Heart right ventricle (tissue), 16 donors: ENCODE results near the gene MPZ. TPM values are rescaled to one million over a fixed set of nuclear protein-coding genes. Genes with fewer than 3 reads are reported as not detected.

Experiments
- ATAC-seq, 8 donors: fragments of 200-7000 bp; cut with Tn5 transposase; one replicate each; pipeline ENCODE4 v1.9.1; 2020; ENCODE audit warnings: mild to moderate bottlenecking in 8 of 8, moderate library complexity in 8 of 8, moderate number of reproducible peaks in 1 of 8
- DNase-seq, 2 donors: peaks; one replicate each; pipeline ENCODE4 v3.0.0-alpha.2; 2020
- H3K27ac ChIP-seq, 10 donors: fragments of 200-600 bp; sonication (generic) in 2 of 10; one replicate each; pipeline versions ENCODE4 v1.5.0 to v1.8.0; 2020 to 2022; ENCODE audit warnings: mild to moderate bottlenecking in 3 of 10
- H3K27me3 ChIP-seq, 7 donors: fragments of 200-600 bp; one replicate each; pipeline ENCODE4 v1.8.0; 2021 to 2022; ENCODE audit warnings: mild to moderate bottlenecking in 2 of 7
- H3K36me3 ChIP-seq, 9 donors: fragments of 200-600 bp; sonication (generic) in 1 of 9; one replicate each; pipeline versions ENCODE4 v1.5.0 to v1.8.0; 2020 to 2022; ENCODE audit warnings: mild to moderate bottlenecking in 2 of 9
- H3K4me1 ChIP-seq, 9 donors: fragments of 200-600 bp; sonication (generic) in 1 of 9; one replicate each; pipeline versions ENCODE4 v1.5.0 to v1.8.0; 2020 to 2022; ENCODE audit warnings: mild to moderate bottlenecking in 4 of 9
- H3K4me3 ChIP-seq, 10 donors: fragments of 200-600 bp; sonication (generic) in 2 of 10; one replicate each; pipeline versions ENCODE4 v1.5.0 to v1.8.0; 2020 to 2022; ENCODE audit warnings: mild to moderate bottlenecking in 7 of 10, moderate library complexity in 2 of 10
- H3K9me3 ChIP-seq, 11 donors: fragments of 200-600 bp in 10 of 11; sonication (generic) in 2 of 11; one replicate each; pipeline versions ENCODE4 v1.5.0 to v1.8.0; 2013 to 2022; ENCODE audit warnings: mild to moderate bottlenecking in 2 of 11, control low read depth in 1 of 11, moderate library complexity in 1 of 11
- WGBS, 2 donors: extraction: QIAGEN DNeasy Blood & Tissue Kit; methylation state at CpG; one replicate each; pipeline ENCODE4 v1.1.7; 2013; ENCODE audit warnings: inconsistent platforms in 1 of 2; 5-methylcytosine and 5-hydroxymethylcytosine counted together
- intact Hi-C, 10 donors: fragments of 100-400 bp; cut with DNase I; formaldehyde crosslinking; loops; one replicate each; pipeline versions ENCODE4 v1.11.1 to v1.14.2; 2022
- polyA plus RNA-seq, 2 donors: library from polyadenylated mRNA; stranded (reverse); fragments of 200-250 nt; gene quantifications; one replicate each; pipeline ENCODE4 v1.2.3, GENCODE V29; 2013
- total RNA-seq, 10 donors: library from RNA; stranded (reverse); fragmentation: NEBNext Ultra II Directional in 3 of 10; extraction: Animal tissue kit (Norgen Biotek cat#: 25700) in 3 of 10; gene quantifications; one replicate each; pipeline versions ENCODE4 v1.2.1 to v1.2.4, GENCODE V29; 2021 to 2023
- TF ChIP-seq, protein P1 (sequence below), 9 donors: fragments of 200-600 bp; sonication (generic) in 2 of 9; IDR thresholded peaks; one replicate each; pipeline versions ENCODE4 v1.5.0 to v1.8.0; 2021 to 2022; ENCODE audit warnings: antibody characterized with exemption in 9 of 9, mild to moderate bottlenecking in 5 of 9, moderate library complexity in 1 of 9
- donor health status: Arrhythmogenic right ventricular cardiomyopathy.
- donor health status: ischemic (EF 13 %, LVEDD 7.1; RV severe dilation, severe dysfunction).
- donor health status: healthy with polysubstance abuse.
- donor health status: DM: no; HTN: yes; CAD: no.
- donor health status: DM: no; HTN: no; CAD: no.
- donor health status: ischemic (EF 25% LVEDD 6.9; RV normal size, moderate dysfunction).
- donor health status: ischemic (EF 25% LVEDD 5.7; RV mildly dilated, moderate dysfunction).
- donor health status: healthy.
- donor health status: DM: yes; HTN: yes; CAD: no.
- donor health status: Ischemic cardiomyopathy.
- donor health status: ischemic (EF 35%, LVEDD 5.7; RV mildly dilated, moderate dysfunction).
- donor health status: nonischemic (EF 11% LVEDD 7.7; RV severe dilation, severe dysfunction).
- donor health status: DM: yes; HTN: yes; CAD: no.
- donor health status: PGD.
- donor health status: ischemic (EF 29% LVEDD 5.4; RV normal size, mild dysfunction).
- donor health status: nonischemic (EF 23%, LVEDD 6.1; RV moderate dilation, normal function).

The MPZ gene
- total and polyA plus RNA-seq, 12 donors: 1.0 to 5.6 (median 1.6) TPM

DNA sequence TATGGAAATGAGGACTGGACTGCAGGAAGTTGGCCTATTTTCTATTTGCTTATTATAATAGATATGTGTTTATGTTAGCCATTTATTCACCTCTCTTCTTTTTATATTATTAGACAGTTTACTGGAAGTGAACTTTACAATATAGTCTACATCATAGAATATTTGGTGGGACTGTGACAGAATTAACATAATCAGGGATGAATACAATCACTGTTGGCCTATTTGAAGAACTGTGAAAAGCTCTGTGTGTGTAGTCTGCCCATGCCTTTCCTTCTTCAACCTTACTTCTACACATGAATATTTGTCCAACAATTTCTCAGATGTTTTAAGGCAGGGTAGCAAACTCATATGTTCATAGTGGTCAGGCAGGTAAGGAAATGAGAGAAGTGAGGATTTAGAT lies 12.4 kb downstream of the MPZ start:
- ATAC-seq (no peak), DNase-seq (no peak)
- Histone ChIP-seq H3K4me3 (no peak overlapping the region), H3K9me3 (no peaks in the 10 kb centered on the region), H3K27ac (no peak overlapping the region), H3K4me1 (peaks cover 0 to 18% (median 0%) of the 10 kb centered on the region in 9 donors), H3K27me3 (no peaks in the 10 kb centered on the region), H3K36me3 (no peaks in the 10 kb centered on the region)
- intact Hi-C loops: no loop called here
- TF ChIP-seq, protein P1, sequence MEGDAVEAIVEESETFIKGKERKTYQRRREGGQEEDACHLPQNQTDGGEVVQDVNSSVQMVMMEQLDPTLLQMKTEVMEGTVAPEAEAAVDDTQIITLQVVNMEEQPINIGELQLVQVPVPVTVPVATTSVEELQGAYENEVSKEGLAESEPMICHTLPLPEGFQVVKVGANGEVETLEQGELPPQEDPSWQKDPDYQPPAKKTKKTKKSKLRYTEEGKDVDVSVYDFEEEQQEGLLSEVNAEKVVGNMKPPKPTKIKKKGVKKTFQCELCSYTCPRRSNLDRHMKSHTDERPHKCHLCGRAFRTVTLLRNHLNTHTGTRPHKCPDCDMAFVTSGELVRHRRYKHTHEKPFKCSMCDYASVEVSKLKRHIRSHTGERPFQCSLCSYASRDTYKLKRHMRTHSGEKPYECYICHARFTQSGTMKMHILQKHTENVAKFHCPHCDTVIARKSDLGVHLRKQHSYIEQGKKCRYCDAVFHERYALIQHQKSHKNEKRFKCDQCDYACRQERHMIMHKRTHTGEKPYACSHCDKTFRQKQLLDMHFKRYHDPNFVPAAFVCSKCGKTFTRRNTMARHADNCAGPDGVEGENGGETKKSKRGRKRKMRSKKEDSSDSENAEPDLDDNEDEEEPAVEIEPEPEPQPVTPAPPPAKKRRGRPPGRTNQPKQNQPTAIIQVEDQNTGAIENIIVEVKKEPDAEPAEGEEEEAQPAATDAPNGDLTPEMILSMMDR (IDR thresholded peaks at IDR 0.05): no peak

DNA sequence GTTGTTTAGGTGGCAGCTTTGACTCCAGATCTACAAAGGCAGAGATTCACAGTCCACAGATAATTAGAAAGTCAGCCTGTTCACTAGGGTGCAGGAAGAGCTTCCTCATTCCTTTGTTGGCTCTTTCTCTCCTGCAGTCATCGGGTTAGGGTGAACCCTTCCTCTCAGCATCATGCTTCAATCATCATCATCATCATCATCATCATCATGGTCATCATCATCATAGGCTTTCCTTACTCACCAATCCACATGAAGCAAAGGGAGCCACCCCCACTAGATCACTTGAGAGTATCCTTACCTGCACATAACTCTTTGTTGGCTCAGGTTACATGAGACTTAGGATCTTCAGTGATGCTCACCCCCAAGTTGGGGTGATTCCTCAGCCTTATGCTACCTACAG lies 19.0 kb downstream of the MPZ start:
- 71 to 86% methylated on average over 1 of the region's 1 CpG for WGBS, 2 donors
- intact Hi-C loops: loop anchor here in 8 of 10 donors (2.0 to 5.0 kb wide), 2 partner anchors 63 to 64 kb away; partner anchors contain the start of gene TOMM40L (in 8 of the 8)
- ATAC-seq: no peak
- Histone ChIP-seq H3K36me3 (no peaks in the 10 kb centered on the region), H3K27me3 (no peaks in the 10 kb centered on the region), H3K9me3 (no peaks in the 10 kb centered on the region), H3K4me1 (peaks cover 0 to 6% (median 0%) of the 10 kb centered on the region in 9 donors), H3K4me3 (no peak overlapping the region), H3K27ac (no peak overlapping the region)
- TF ChIP-seq, protein P1 (IDR thresholded peaks at IDR 0.05): no peak
- DNase-seq: no peak

DNA sequence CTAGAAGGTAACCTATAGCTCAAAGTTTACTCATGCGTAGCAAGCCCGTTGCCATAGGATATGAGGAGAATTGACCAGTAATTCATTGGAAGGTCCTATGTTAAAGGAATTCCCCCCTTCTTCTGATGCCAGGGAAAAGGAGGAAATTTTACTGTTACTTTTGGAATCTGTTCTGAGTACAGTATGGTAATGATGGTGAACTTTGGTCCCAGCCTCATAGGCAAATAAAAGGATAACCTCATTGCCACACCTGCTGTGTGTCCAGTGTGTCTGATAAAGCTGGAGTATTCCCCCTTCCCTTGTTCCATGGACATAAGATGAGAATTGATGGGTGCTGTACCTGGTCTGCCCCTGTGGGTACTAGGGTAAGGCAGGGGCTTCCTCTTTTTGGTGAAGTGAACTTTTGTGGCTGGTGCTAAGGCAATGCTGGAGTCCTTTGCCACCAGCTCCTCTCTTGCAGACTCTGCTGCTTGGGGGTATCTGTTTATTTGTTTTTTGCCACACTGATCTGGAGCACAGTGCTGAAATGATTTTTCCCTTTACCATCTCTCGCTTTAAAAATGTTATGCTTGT lies 22.2 kb downstream of the MPZ start:
- Histone ChIP-seq H3K27me3 (peaks cover 0 to 8% (median 0%) of the 10 kb centered on the region in 7 donors), H3K4me1 (peaks cover 0 to 6% (median 0%) of the 10 kb centered on the region in 9 donors), H3K4me3 (no peak overlapping the region), H3K27ac (no peak overlapping the region), H3K9me3 (no peaks in the 10 kb centered on the region), H3K36me3 (no peaks in the 10 kb centered on the region)
- intact Hi-C loops: loop anchor here in 2 of 10 donors (5.0 to 10.0 kb wide), 2 partner anchors 53 to 55 kb away; partner anchors contain the start of gene NR1I3 (in 1 of the 2)
- TF ChIP-seq, protein P1 (IDR thresholded peaks at IDR 0.05): no peak
- 92 to 98% methylated on average over 3 of the region's 3 CpGs for WGBS, 2 donors
- no peak for DNase-seq
- ATAC-seq: no peak

DNA sequence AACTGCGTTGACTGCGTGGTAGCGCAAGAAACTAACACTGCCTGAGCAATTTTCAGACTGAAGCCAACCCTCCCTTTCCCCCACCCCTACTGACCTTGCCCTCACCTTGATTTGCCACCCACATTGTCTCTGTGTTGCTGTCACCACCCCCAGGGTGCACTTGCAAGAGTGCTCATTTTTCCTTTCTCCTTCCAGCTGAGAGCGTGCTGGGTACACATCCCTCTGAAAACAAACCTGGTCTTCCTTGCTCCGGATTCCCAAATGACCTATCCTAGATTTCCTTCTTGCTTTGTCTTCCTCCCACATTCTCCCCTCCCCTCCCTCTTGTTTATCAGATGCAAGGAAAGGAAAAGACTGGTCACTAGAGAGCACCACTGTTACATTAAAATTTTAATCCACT lies 24.2 kb downstream of the MPZ start:
- Histone ChIP-seq H3K36me3 (no peaks in the 10 kb centered on the region), H3K9me3 (no peaks in the 10 kb centered on the region), H3K27me3 (peaks cover 0 to 8% (median 0%) of the 10 kb centered on the region in 7 donors), H3K4me1 (peaks cover 0 to 6% (median 0%) of the 10 kb centered on the region in 9 donors), H3K4me3 (no peak overlapping the region), H3K27ac (no peak overlapping the region)
- 72 to 80% methylated on average over 5 of the region's 5 CpGs for WGBS, 2 donors
- DNase-seq (no peak), ATAC-seq (no peak)
- TF ChIP-seq, protein P1 (IDR thresholded peaks at IDR 0.05): no peak
- intact Hi-C loops: loop anchor here in 2 of 10 donors (5.0 to 10.0 kb wide), 2 partner anchors 51 to 53 kb away; partner anchors contain the start of gene NR1I3 (in 1 of the 2)
